B cell (primary cell): Measurements from ENCODE around the gene SHH. TPM values are rescaled to one million over a fixed set of nuclear protein-coding genes. Genes with fewer than 3 reads are reported as not detected.
A peak's percentile ranks its signal among the peaks of the same experiment; 100 is the strongest.

Experiments used
- ATAC-seq: fragments of 200-7000 bp; cut with Tn5 transposase; one replicate; pipeline ENCODE4 v1.10.0; 2021; ENCODE audit warnings: low read depth, mild to moderate bottlenecking, moderate number of reproducible peaks, moderate library complexity
- CTCF ChIA-PET: fragments of 350-600 bp; sonication (Branson Sonifier 250); formaldehyde crosslinking; loops from one replicate; lab custom pipeline; 2021; ENCODE audit warnings: antibody characterized with exemption, inconsistent platforms; lab: Charles Lee
- POLR2A ChIA-PET: fragments of 350-600 bp; sonication (Branson Sonifier 250); formaldehyde crosslinking; loops from one replicate; lab custom pipeline; 2021; ENCODE audit warnings: antibody characterized with exemption; lab: Charles Lee
- DNase-seq: peaks from one replicate; pipeline ENCODE4 v3.0.0; 2013
- H2AFZ ChIP-seq: 2 replicates; pipeline ENCODE4 v1.6.1; 2012; ENCODE audit warnings: mild to moderate bottlenecking, low read depth, low read length; ENCODE audit not compliant: insufficient read depth, poor library complexity, severe bottlenecking
- H3K27ac ChIP-seq, 2 donors: 1 replicate in 1 of 2; 2 replicates in 1 of 2; pipeline ENCODE4 v1.5.1; 2012 to 2013; ENCODE audit warnings: low read length in 2 of 2, mild to moderate bottlenecking in 2 of 2, moderate library complexity in 1 of 2
- H3K27me3 ChIP-seq, 4 experiments: fragments of 200-600 bp in 1 of 4; sonication (generic) in 1 of 4; replicated peaks in 1 of 4; 1 replicate in 2 of 4; 2 replicates in 2 of 4; pipeline versions ENCODE4 v1.6.1 to v1.7.0; 2013 to 2016; ENCODE audit warnings: low read length in 3 of 4, mild to moderate bottlenecking in 2 of 4, mixed read lengths in 1 of 4, moderate library complexity in 1 of 4; ENCODE audit not compliant: insufficient read depth in 4 of 4, control insufficient read depth in 3 of 4; ENCODE audit errors: control extremely low read depth in 1 of 4
- H3K36me3 ChIP-seq, 2 experiments: replicated peaks in 1 of 2; 1 replicate in 1 of 2; 2 replicates in 1 of 2; pipeline versions ENCODE4 v1.6.1 to v1.7.1; 2013; ENCODE audit warnings: low read length in 1 of 2; ENCODE audit not compliant: insufficient read depth in 2 of 2, control insufficient read depth in 1 of 2; ENCODE audit errors: control extremely low read depth in 1 of 2, extremely low read depth in 1 of 2
- H3K4me1 ChIP-seq, 2 donors: fragments of 200-600 bp in 1 of 2; sonication (generic) in 1 of 2; 1 replicate in 1 of 2; 2 replicates in 1 of 2; pipeline versions ENCODE4 v1.5.1 to v1.6.1; 2013 to 2017; ENCODE audit warnings: low read length in 2 of 2; ENCODE audit not compliant: control insufficient read depth in 2 of 2, insufficient read depth in 2 of 2
- H3K4me2 ChIP-seq: replicated peaks from 2 replicates; pipeline ENCODE3; 2012; ENCODE audit warnings: mild to moderate bottlenecking, low read depth, low read length; ENCODE audit not compliant: poor library complexity, severe bottlenecking
- H3K4me3 ChIP-seq, 5 experiments: fragments of 200-600 bp in 1 of 5; sonication (generic) in 1 of 5; 1 replicate in 3 of 5; 2 replicates in 2 of 5; pipeline versions ENCODE4 v1.5.1 to v1.7.0; 2011 to 2016; ENCODE audit warnings: low read length in 4 of 5, mild to moderate bottlenecking in 4 of 5, low read depth in 2 of 5, control low read depth in 1 of 5, moderate library complexity in 1 of 5; ENCODE audit not compliant: insufficient read depth in 1 of 5; ENCODE audit errors: control extremely low read depth in 1 of 5, extremely low read depth in 1 of 5
- H3K79me2 ChIP-seq: fragments of 200-600 bp; sonication (generic); one replicate; pipeline ENCODE4 v1.6.0; 2016; ENCODE audit warnings: low read length; ENCODE audit not compliant: control insufficient read depth, insufficient read depth
- H3K9ac ChIP-seq: fragments of 200-600 bp; sonication (generic); 2 replicates; pipeline ENCODE4 v1.6.1; 2017; ENCODE audit warnings: mild to moderate bottlenecking, low read length, moderate library complexity
- H3K9me3 ChIP-seq, 3 donors: one replicate each; pipeline versions ENCODE4 v1.6.1 to v1.7.1; 2013; ENCODE audit warnings: low read length in 2 of 3; ENCODE audit not compliant: control insufficient read depth in 2 of 3, insufficient read depth in 1 of 3; ENCODE audit errors: control extremely low read depth in 1 of 3
- H4K20me1 ChIP-seq: 2 replicates; pipeline ENCODE4 v1.6.0; 2012; ENCODE audit warnings: mild to moderate bottlenecking, low read length; ENCODE audit not compliant: insufficient read depth, control insufficient read depth, poor library complexity, severe bottlenecking
- H3K27ac Mint-ChIP-seq: one replicate; pipeline ENCODE4 v1.8.0; 2021; ENCODE audit warnings: mixed read lengths
- H3K27me3 Mint-ChIP-seq: one replicate; pipeline ENCODE4 v1.8.0; 2021; ENCODE audit warnings: mixed read lengths
- H3K4me1 Mint-ChIP-seq: one replicate; pipeline ENCODE4 v1.8.0; 2021; ENCODE audit warnings: mixed read lengths
- H3K4me3 Mint-ChIP-seq: one replicate; pipeline ENCODE4 v1.8.0; 2021; ENCODE audit warnings: mixed read lengths
- H3K9me3 Mint-ChIP-seq: one replicate; pipeline ENCODE4 v1.8.0; 2022; ENCODE audit warnings: mixed read lengths; ENCODE audit not compliant: insufficient read depth
- EZH2 ChIP-seq: IDR thresholded peaks from 2 replicates; pipeline ENCODE4 v1.6.1; 2012; ENCODE audit warnings: borderline replicate concordance, low read depth, mild to moderate bottlenecking, moderate library complexity, low read length; ENCODE audit not compliant: insufficient read depth, poor library complexity, severe bottlenecking
- WGBS: methylation state at CpG from one replicate; pipeline ENCODE4 v1.1.5; 2013; ENCODE audit warnings: missing lambda C conversion rate; ENCODE audit not compliant: insufficient coverage; 5-methylcytosine and 5-hydroxymethylcytosine counted together
- intact Hi-C: fragments of 100-400 bp; cut with micrococcal nuclease; formaldehyde crosslinking; loops from one replicate; pipeline ENCODE4 v1.10.0; 2022
- polyA plus RNA-seq: library from polyadenylated mRNA; depleted of rRNA; stranded (reverse); fragments of >200 nt; gene quantifications from 2 replicates; pipeline ENCODE4 v1.2.3, GENCODE V29; 2012
- total RNA-seq, 2 donors: library from RNA; stranded (reverse); fragments of 120-200 nt in 1 of 2; gene quantifications; 1 replicate in 1 of 2; 2 replicates in 1 of 2; pipeline versions ENCODE4 v1.2.3 to v1.2.4, GENCODE V29; 2013 to 2022
- TF ChIP-seq, protein P1 (sequence below): fragments of 200-600 bp; IDR thresholded peaks from one replicate; pipeline ENCODE4 v1.8.0; 2022; ENCODE audit warnings: antibody characterized with exemption, mild to moderate bottlenecking

Gene SHH
- total and polyA plus RNA-seq, 2 donors (not counting 1 experiment from before 2014, with no cell fraction given) = not detected

GRCh38 chr7:155799514-155799913 is 12.7 kb downstream of the SHH start:
- no peaks in the 10 kb centered on the region for H3K9me3 ChIP-seq
- H3K4me1 ChIP-seq = peaks cover 28 to 30% of the 10 kb centered on the region in 2 donors
- H3K9me3 Mint-ChIP-seq = no peaks in the 10 kb centered on the region
- H3K27ac ChIP-seq = no peak overlapping the region
- peaks cover 19% of the 10 kb centered on the region for H3K4me1 Mint-ChIP-seq
- H3K4me2 ChIP-seq = no peak overlapping the region
- no peak overlapping the region for H3K4me3 ChIP-seq
- H3K4me3 Mint-ChIP-seq = no peak overlapping the region
- no peaks in the 10 kb centered on the region for H3K79me2 ChIP-seq
- ATAC-seq (no peak), DNase-seq (no peak)
- peaks cover 0 to 59% (median 17%) of the 10 kb centered on the region in 4 experiments for H3K27me3 ChIP-seq
- no peak overlapping the region for H2AFZ ChIP-seq
- ChIA-PET CTCF (no interaction called here), POLR2A (no interaction called here)
- H3K9ac ChIP-seq = no peak overlapping the region
- intact Hi-C loops = loop anchor here (5.0 kb wide), 1 partner anchor 673 kb away; no protein-coding TSS in a partner anchor
- H3K36me3 ChIP-seq = no peaks in the 10 kb centered on the region
- WGBS = 74% methylated on average over 18 of the region's 19 CpGs
- no peaks in the 10 kb centered on the region for H4K20me1 ChIP-seq
- H3K27me3 Mint-ChIP-seq = peaks cover 50% of the 10 kb centered on the region
- TF ChIP-seq, protein P1, sequence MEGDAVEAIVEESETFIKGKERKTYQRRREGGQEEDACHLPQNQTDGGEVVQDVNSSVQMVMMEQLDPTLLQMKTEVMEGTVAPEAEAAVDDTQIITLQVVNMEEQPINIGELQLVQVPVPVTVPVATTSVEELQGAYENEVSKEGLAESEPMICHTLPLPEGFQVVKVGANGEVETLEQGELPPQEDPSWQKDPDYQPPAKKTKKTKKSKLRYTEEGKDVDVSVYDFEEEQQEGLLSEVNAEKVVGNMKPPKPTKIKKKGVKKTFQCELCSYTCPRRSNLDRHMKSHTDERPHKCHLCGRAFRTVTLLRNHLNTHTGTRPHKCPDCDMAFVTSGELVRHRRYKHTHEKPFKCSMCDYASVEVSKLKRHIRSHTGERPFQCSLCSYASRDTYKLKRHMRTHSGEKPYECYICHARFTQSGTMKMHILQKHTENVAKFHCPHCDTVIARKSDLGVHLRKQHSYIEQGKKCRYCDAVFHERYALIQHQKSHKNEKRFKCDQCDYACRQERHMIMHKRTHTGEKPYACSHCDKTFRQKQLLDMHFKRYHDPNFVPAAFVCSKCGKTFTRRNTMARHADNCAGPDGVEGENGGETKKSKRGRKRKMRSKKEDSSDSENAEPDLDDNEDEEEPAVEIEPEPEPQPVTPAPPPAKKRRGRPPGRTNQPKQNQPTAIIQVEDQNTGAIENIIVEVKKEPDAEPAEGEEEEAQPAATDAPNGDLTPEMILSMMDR = no peak
- TF ChIP-seq EZH2 = no peak
- no peak overlapping the region for H3K27ac Mint-ChIP-seq

DNA sequence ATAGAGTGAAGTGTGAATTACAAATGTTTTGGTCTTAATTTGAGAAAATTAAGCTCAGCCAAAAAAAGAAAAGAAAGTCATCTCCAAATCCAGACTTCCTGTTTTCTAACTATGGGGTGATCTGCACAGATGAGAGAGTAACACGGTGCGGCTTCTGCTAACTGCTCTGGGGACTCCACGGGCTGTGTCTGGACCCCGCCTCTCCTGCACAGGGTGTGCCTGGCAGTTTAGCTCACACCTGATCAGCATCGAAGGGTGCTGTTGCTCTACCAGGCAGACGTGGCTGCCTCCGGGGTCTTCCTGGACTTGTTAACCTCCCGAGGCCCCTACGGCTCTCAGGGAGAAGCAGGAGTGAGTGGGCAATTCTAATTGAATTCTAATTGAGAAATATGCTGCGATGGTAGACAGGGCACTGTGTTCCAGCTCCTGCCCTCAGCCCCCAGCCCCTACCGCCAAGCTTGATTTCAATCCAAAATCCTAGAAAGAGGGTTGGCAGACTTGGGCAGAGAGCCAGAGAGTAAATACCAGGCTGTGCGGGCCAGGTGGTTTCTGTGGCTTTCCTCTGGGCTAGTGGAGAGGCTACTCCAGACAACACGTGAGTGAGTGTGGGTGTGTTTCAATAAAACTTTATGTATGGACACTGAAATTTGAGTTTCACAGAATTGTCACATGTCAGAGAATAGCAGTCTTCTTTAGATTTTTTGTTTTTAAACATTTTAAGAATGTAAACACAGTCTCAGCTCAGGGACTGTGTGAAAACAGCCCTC is 13.4 kb downstream of the SHH start:
- no peak overlapping the region for H2AFZ ChIP-seq
- Mint-ChIP-seq H3K4me3 (peak overlapping the region; percentile 6), H3K9me3 (no peaks in the 10 kb centered on the region), H3K27me3 (peaks cover 50% of the 10 kb centered on the region), H3K27ac (no peak overlapping the region), H3K4me1 (peaks cover 15% of the 10 kb centered on the region)
- no peak for ATAC-seq
- H3K27me3 ChIP-seq = peaks cover 0 to 57% (median 17%) of the 10 kb centered on the region in 4 experiments
- no peaks in the 10 kb centered on the region for H4K20me1 ChIP-seq
- H3K79me2 ChIP-seq = no peaks in the 10 kb centered on the region
- peaks cover 24 to 25% of the 10 kb centered on the region in 2 donors for H3K4me1 ChIP-seq
- ChIA-PET CTCF (no interaction called here), POLR2A (no interaction called here)
- H3K4me2 ChIP-seq = no peak overlapping the region
- no peak overlapping the region for H3K27ac ChIP-seq
- intact Hi-C loops = loop anchor here (5.0 kb wide), 1 partner anchor 673 kb away; no protein-coding TSS in a partner anchor
- DNase-seq = peak; percentile 37
- no peak for TF ChIP-seq EZH2
- TF ChIP-seq, protein P1 = no peak
- WGBS = 11% methylated on average over 13 of the region's 13 CpGs
- H3K4me3 ChIP-seq = no peak overlapping the region
- no peak overlapping the region for H3K9ac ChIP-seq
- H3K36me3 ChIP-seq = no peaks in the 10 kb centered on the region
- H3K9me3 ChIP-seq = no peaks in the 10 kb centered on the region
